GM23338 (cell line): ENCODE data around the gene VEGFA. TPM values are rescaled to one million over a fixed set of nuclear protein-coding genes. Genes with fewer than 3 reads are reported as not detected.

Source experiments
- ATAC-seq: fragments of 200-7000 bp; cut with Tn5 transposase; 3 replicates; pipeline ENCODE4 v1.9.1; 2020
- DNase-seq: peaks from one replicate; pipeline ENCODE4 v3.0.0-alpha.2; 2015; ENCODE audit warnings: low spot score
- H2AFZ ChIP-seq: fragments of 200-600 bp; sonication (generic); 2 replicates; pipeline ENCODE4 v1.8.0; 2016; ENCODE audit warnings: antibody characterized with exemption, mild to moderate bottlenecking, moderate library complexity
- H3F3A ChIP-seq: fragments of 200-600 bp; sonication (generic); replicated peaks from 2 replicates; pipeline ENCODE4 v1.8.0; 2017; ENCODE audit warnings: antibody characterized with exemption, mixed run types, low read depth
- H3K27ac ChIP-seq: fragments of 200-600 bp; sonication (generic); 2 replicates; pipeline ENCODE4 v1.6.1; 2016; ENCODE audit warnings: low read depth
- H3K27me3 ChIP-seq: fragments of 200-600 bp; sonication (generic); 2 replicates; pipeline ENCODE4 v1.8.0; 2016; ENCODE audit warnings: mild to moderate bottlenecking, mixed run types, moderate library complexity; ENCODE audit not compliant: insufficient read depth
- H3K36me3 ChIP-seq: fragments of 200-600 bp; sonication (generic); 2 replicates; pipeline ENCODE4 v1.8.0; 2016; ENCODE audit warnings: mild to moderate bottlenecking; ENCODE audit not compliant: insufficient read depth
- H3K4me1 ChIP-seq: fragments of 200-600 bp; sonication (generic); 2 replicates; pipeline ENCODE4 v1.8.0; 2016; ENCODE audit warnings: mild to moderate bottlenecking, moderate library complexity; ENCODE audit not compliant: insufficient read depth
- H3K4me2 ChIP-seq: fragments of 200-600 bp; sonication (generic); 2 replicates; pipeline ENCODE4 v1.7.1; 2017; ENCODE audit warnings: mixed run types
- H3K4me3 ChIP-seq: fragments of 200-600 bp; sonication (generic); 2 replicates; pipeline ENCODE4 v1.6.1; 2016; ENCODE audit warnings: mixed run types
- H3K79me2 ChIP-seq: fragments of 200-600 bp; sonication (generic); replicated peaks from 2 replicates; pipeline ENCODE4 v1.8.0; 2017; ENCODE audit warnings: mild to moderate bottlenecking; ENCODE audit not compliant: insufficient read depth
- H3K9me2 ChIP-seq: fragments of 200-600 bp; sonication (generic); 2 replicates; pipeline ENCODE4 v1.8.0; 2017; ENCODE audit not compliant: insufficient read depth
- H4K20me1 ChIP-seq: fragments of 200-600 bp; sonication (generic); replicated peaks from 2 replicates; pipeline ENCODE4 v1.8.0; 2017; ENCODE audit warnings: mild to moderate bottlenecking; ENCODE audit not compliant: insufficient read depth
- H3K27ac Mint-ChIP-seq: 2 replicates; pipeline ENCODE4 v1.8.0; 2020; ENCODE audit warnings: inconsistent platforms, mild to moderate bottlenecking, moderate library complexity, mixed read lengths
- H3K27me3 Mint-ChIP-seq: 3 replicates; pipeline ENCODE4 v1.8.0; 2022; ENCODE audit warnings: low read depth, mild to moderate bottlenecking, moderate library complexity, mixed read lengths, inconsistent platforms; ENCODE audit not compliant: insufficient read depth, poor library complexity
- H3K36me3 Mint-ChIP-seq: 3 replicates; pipeline ENCODE4 v1.8.0; 2021; ENCODE audit warnings: low read depth, mild to moderate bottlenecking, inconsistent platforms, moderate library complexity, mixed read lengths
- H3K4me1 Mint-ChIP-seq: 3 replicates; pipeline ENCODE4 v1.8.0; 2020; ENCODE audit warnings: mild to moderate bottlenecking, inconsistent platforms, mixed read lengths
- H3K4me3 Mint-ChIP-seq: 3 replicates; pipeline ENCODE4 v1.8.0; 2021; ENCODE audit warnings: moderate library complexity, mild to moderate bottlenecking, inconsistent platforms, mixed read lengths
- H3K9me3 Mint-ChIP-seq: 3 replicates; pipeline ENCODE4 v1.8.0; 2020; ENCODE audit warnings: moderate library complexity, mild to moderate bottlenecking, inconsistent platforms, mixed read lengths
- EZH2phosphoT487 ChIP-seq: fragments of 200-600 bp; sonication (generic); IDR thresholded peaks from one replicate; pipeline ENCODE4 v1.8.1; 2018; ENCODE audit warnings: antibody characterized with exemption; ENCODE audit not compliant: unreplicated experiment
- JUNB ChIP-seq: IDR thresholded peaks from one replicate; pipeline ENCODE4 v1.6.1; 2016; ENCODE audit warnings: antibody characterized with exemption; ENCODE audit not compliant: unreplicated experiment
- NANOG ChIP-seq: IDR thresholded peaks from 2 replicates; pipeline ENCODE4 v1.6.1; 2016; ENCODE audit warnings: antibody characterized with exemption, borderline replicate concordance
- POLR2AphosphoS5 ChIP-seq: IDR thresholded peaks from 2 replicates; pipeline ENCODE4 v1.6.1; 2016; ENCODE audit warnings: antibody characterized with exemption, low read depth
- STAT1 ChIP-seq: IDR thresholded peaks from one replicate; pipeline ENCODE4 v1.6.1; 2016; ENCODE audit warnings: antibody characterized with exemption; ENCODE audit not compliant: unreplicated experiment
- ZNF114 ChIP-seq: fragments of 250-450 bp; sonication (Bioruptor Pico); IDR thresholded peaks from 2 replicates; pipeline ENCODE4 v1.5.0; 2020; ENCODE audit warnings: mild to moderate bottlenecking, moderate library complexity
- ZNF331 ChIP-seq: fragments of 250-450 bp; sonication (Bioruptor Pico); IDR thresholded peaks from 2 replicates; pipeline ENCODE4 v1.5.0; 2020; ENCODE audit warnings: low read depth, mild to moderate bottlenecking, moderate library complexity
- polyA plus RNA-seq: library from polyadenylated mRNA; unstranded; fragments of >200 nt; fragmentation: Nextera tagmentation; extraction: Ambion mirVana; gene quantifications from 2 replicates; pipeline ENCODE4 v1.2.1, GENCODE V29; 2016
- total RNA-seq: library from RNA; depleted of rRNA; stranded (reverse); fragments of >200 nt; shearing (Covaris generic); gene quantifications from 2 replicates; pipeline ENCODE4 v1.2.3, GENCODE V29; 2014
- TF ChIP-seq, protein P1 (sequence below), 2 experiments: fragments of 200-600 bp in 1 of 2; sonication (generic) in 1 of 2; conservative IDR thresholded peaks; 2 replicates each; pipeline versions ENCODE4 v1.5.1 to v1.6.1; 2016 to 2017; ENCODE audit warnings: antibody characterized with exemption in 2 of 2, low read depth in 2 of 2, mild to moderate bottlenecking in 2 of 2, moderate library complexity in 1 of 2
- TF ChIP-seq, protein P2 (sequence below): IDR thresholded peaks from 2 replicates; pipeline ENCODE4 v1.6.1; 2016; ENCODE audit warnings: antibody characterized with exemption
- TF ChIP-seq, protein P3 (sequence below): fragments of 250-450 bp; sonication (Bioruptor Pico); IDR thresholded peaks from 2 replicates; pipeline ENCODE4 v1.5.0; 2020; ENCODE audit warnings: mild to moderate bottlenecking, moderate library complexity

VEGFA gene
- total and polyA plus RNA-seq, 2 experiments from 2014 or later = 10.9 to 61.1 TPM

DNA sequence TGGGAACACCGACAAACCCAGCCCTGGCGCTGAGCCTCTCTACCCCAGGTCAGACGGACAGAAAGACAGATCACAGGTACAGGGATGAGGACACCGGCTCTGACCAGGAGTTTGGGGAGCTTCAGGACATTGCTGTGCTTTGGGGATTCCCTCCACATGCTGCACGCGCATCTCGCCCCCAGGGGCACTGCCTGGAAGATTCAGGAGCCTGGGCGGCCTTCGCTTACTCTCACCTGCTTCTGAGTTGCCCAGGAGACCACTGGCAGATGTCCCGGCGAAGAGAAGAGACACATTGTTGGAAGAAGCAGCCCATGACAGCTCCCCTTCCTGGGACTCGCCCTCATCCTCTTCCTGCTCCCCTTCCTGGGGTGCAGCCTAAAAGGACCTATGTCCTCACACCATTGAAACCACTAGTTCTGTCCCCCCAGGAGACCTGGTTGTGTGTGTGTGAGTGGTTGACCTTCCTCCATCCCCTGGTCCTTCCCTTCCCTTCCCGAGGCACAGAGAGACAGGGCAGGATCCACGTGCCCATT is 15.3 kb downstream of the VEGFA start:
- Histone ChIP-seq H3K4me3 (no peak overlapping the region), H3K4me1 (no peaks in the 10 kb centered on the region), H3K27me3 (no peaks in the 10 kb centered on the region), H3F3A (no peaks in the 10 kb centered on the region), H3K4me2 (no peak overlapping the region), H3K79me2 (peaks cover 3% of the 10 kb centered on the region; the same call in 1 of the 2 replicates), H3K27ac (no peak overlapping the region), H3K9me2 (no peaks in the 10 kb centered on the region), H4K20me1 (0 out of 2 replicates have a peak, but pooled peaks cover 12% of the 10 kb centered on the region), H2AFZ (no peak overlapping the region), H3K36me3 (peaks cover 7% of the 10 kb centered on the region)
- Mint-ChIP-seq H3K4me1 (no peaks in the 10 kb centered on the region; the same call in 2 of the 3 replicates), H3K27me3 (peaks cover 6% of the 10 kb centered on the region), H3K27ac (no peak overlapping the region), H3K9me3 (no peaks in the 10 kb centered on the region; the same call in 2 of the 3 replicates), H3K4me3 (no peak overlapping the region), H3K36me3 (peaks cover 57% of the 10 kb centered on the region)
- no peak for DNase-seq
- ATAC-seq = no peak
- TF ChIP-seq ZNF331 (CRISPR knock-in tag) = no peak
- TF ChIP-seq, protein P1, sequence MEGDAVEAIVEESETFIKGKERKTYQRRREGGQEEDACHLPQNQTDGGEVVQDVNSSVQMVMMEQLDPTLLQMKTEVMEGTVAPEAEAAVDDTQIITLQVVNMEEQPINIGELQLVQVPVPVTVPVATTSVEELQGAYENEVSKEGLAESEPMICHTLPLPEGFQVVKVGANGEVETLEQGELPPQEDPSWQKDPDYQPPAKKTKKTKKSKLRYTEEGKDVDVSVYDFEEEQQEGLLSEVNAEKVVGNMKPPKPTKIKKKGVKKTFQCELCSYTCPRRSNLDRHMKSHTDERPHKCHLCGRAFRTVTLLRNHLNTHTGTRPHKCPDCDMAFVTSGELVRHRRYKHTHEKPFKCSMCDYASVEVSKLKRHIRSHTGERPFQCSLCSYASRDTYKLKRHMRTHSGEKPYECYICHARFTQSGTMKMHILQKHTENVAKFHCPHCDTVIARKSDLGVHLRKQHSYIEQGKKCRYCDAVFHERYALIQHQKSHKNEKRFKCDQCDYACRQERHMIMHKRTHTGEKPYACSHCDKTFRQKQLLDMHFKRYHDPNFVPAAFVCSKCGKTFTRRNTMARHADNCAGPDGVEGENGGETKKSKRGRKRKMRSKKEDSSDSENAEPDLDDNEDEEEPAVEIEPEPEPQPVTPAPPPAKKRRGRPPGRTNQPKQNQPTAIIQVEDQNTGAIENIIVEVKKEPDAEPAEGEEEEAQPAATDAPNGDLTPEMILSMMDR (conservative IDR thresholded peaks at IDR 0.05; ENCODE audit: low read depth in 2 of 2) = no peak
- no peak for TF ChIP-seq JUNB
- no peak for TF ChIP-seq POLR2AphosphoS5
- TF ChIP-seq EZH2phosphoT487 = no peak

DNA sequence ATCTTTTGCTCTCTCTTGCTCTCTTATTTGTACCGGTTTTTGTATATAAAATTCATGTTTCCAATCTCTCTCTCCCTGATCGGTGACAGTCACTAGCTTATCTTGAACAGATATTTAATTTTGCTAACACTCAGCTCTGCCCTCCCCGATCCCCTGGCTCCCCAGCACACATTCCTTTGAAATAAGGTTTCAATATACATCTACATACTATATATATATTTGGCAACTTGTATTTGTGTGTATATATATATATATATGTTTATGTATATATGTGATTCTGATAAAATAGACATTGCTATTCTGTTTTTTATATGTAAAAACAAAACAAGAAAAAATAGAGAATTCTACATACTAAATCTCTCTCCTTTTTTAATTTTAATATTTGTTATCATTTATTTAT is 15.9 kb downstream of the VEGFA start:
- ATAC-seq (no peak), DNase-seq (no peak)
- H3K27me3 Mint-ChIP-seq = peaks cover 6% of the 10 kb centered on the region
- H3K4me1 Mint-ChIP-seq = no peaks in the 10 kb centered on the region; the same call in 2 of the 3 replicates
- Histone ChIP-seq H3K9me2 (no peaks in the 10 kb centered on the region), H3K4me3 (no peak overlapping the region), H3K4me1 (no peaks in the 10 kb centered on the region), H2AFZ (no peak overlapping the region), H3K27ac (no peak overlapping the region), H3K4me2 (no peak overlapping the region), H4K20me1 (0 out of 2 replicates have a peak, but pooled peaks cover 9% of the 10 kb centered on the region), H3K79me2 (peaks cover 2% of the 10 kb centered on the region; the same call in 1 of the 2 replicates), H3F3A (no peaks in the 10 kb centered on the region), H3K27me3 (no peaks in the 10 kb centered on the region), H3K36me3 (peaks cover 7% of the 10 kb centered on the region)
- H3K4me3 Mint-ChIP-seq = no peak overlapping the region
- peaks cover 51% of the 10 kb centered on the region for H3K36me3 Mint-ChIP-seq
- no peaks in the 10 kb centered on the region; the same call in 2 of the 3 replicates for H3K9me3 Mint-ChIP-seq
- no peak overlapping the region for H3K27ac Mint-ChIP-seq
- TF ChIP-seq, protein P1 (conservative IDR thresholded peaks at IDR 0.05; ENCODE audit: low read depth in 2 of 2) = no peak
- TF ChIP-seq, protein P2, sequence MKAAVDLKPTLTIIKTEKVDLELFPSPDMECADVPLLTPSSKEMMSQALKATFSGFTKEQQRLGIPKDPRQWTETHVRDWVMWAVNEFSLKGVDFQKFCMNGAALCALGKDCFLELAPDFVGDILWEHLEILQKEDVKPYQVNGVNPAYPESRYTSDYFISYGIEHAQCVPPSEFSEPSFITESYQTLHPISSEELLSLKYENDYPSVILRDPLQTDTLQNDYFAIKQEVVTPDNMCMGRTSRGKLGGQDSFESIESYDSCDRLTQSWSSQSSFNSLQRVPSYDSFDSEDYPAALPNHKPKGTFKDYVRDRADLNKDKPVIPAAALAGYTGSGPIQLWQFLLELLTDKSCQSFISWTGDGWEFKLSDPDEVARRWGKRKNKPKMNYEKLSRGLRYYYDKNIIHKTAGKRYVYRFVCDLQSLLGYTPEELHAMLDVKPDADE = no peak
- TF ChIP-seq, protein P3, sequence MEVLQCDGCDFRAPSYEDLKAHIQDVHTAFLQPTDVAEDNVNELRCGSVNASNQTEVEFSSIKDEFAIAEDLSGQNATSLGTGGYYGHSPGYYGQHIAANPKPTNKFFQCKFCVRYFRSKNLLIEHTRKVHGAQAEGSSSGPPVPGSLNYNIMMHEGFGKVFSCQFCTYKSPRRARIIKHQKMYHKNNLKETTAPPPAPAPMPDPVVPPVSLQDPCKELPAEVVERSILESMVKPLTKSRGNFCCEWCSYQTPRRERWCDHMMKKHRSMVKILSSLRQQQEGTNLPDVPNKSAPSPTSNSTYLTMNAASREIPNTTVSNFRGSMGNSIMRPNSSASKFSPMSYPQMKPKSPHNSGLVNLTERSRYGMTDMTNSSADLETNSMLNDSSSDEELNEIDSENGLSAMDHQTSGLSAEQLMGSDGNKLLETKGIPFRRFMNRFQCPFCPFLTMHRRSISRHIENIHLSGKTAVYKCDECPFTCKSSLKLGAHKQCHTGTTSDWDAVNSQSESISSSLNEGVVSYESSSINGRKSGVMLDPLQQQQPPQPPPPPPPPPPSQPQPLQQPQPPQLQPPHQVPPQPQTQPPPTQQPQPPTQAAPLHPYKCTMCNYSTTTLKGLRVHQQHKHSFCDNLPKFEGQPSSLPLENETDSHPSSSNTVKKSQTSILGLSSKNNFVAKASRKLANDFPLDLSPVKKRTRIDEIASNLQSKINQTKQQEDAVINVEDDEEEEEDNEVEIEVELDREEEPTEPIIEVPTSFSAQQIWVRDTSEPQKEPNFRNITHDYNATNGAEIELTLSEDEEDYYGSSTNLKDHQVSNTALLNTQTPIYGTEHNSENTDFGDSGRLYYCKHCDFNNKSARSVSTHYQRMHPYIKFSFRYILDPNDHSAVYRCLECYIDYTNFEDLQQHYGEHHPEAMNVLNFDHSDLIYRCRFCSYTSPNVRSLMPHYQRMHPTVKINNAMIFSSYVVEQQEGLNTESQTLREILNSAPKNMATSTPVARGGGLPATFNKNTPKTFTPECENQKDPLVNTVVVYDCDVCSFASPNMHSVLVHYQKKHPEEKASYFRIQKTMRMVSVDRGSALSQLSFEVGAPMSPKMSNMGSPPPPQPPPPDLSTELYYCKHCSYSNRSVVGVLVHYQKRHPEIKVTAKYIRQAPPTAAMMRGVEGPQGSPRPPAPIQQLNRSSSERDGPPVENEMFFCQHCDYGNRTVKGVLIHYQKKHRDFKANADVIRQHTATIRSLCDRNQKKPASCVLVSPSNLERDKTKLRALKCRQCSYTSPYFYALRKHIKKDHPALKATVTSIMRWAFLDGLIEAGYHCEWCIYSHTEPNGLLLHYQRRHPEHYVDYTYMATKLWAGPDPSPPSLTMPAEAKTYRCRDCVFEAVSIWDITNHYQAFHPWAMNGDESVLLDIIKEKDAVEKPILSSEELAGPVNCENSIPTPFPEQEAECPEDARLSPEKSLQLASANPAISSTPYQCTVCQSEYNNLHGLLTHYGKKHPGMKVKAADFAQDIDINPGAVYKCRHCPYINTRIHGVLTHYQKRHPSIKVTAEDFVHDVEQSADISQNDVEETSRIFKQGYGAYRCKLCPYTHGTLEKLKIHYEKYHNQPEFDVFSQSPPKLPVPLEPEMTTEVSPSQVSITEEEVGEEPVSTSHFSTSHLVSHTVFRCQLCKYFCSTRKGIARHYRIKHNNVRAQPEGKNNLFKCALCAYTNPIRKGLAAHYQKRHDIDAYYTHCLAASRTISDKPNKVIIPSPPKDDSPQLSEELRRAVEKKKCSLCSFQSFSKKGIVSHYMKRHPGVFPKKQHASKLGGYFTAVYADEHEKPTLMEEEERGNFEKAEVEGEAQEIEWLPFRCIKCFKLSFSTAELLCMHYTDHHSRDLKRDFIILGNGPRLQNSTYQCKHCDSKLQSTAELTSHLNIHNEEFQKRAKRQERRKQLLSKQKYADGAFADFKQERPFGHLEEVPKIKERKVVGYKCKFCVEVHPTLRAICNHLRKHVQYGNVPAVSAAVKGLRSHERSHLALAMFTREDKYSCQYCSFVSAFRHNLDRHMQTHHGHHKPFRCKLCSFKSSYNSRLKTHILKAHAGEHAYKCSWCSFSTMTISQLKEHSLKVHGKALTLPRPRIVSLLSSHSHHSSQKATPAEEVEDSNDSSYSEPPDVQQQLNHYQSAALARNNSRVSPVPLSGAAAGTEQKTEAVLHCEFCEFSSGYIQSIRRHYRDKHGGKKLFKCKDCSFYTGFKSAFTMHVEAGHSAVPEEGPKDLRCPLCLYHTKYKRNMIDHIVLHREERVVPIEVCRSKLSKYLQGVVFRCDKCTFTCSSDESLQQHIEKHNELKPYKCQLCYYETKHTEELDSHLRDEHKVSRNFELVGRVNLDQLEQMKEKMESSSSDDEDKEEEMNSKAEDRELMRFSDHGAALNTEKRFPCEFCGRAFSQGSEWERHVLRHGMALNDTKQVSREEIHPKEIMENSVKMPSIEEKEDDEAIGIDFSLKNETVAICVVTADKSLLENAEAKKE (CRISPR knock-in tag) = no peak
- TF ChIP-seq ZNF114 = no peak
- TF ChIP-seq NANOG = no peak
- TF ChIP-seq EZH2phosphoT487 = no peak
- TF ChIP-seq STAT1 = no peak
